Breast epithelium (tissue), 3 donors: ENCODE measurements around the gene S100A7.

ENCODE experiments used
- POLR2A ChIP-seq: fragments of 450-650 bp; IDR thresholded peaks from one replicate; pipeline ENCODE4 v1.6.1; 2016; ENCODE audit warnings: antibody characterized with exemption, mild to moderate bottlenecking, moderate library complexity
- POLR2AphosphoS5 ChIP-seq, 3 donors: sonication (generic); formaldehyde crosslinking; IDR thresholded peaks; one replicate each; pipeline ENCODE4 v1.6.1; 2017; ENCODE audit warnings: antibody characterized with exemption in 3 of 3
- TF ChIP-seq, protein P1 (sequence below), 3 donors: fragments of 450-650 bp; IDR thresholded peaks; one replicate each; pipeline ENCODE4 v1.5.1; 2016 to 2017; ENCODE audit warnings: antibody characterized with exemption in 3 of 3, mild to moderate bottlenecking in 3 of 3, moderate library complexity in 3 of 3

DNA sequence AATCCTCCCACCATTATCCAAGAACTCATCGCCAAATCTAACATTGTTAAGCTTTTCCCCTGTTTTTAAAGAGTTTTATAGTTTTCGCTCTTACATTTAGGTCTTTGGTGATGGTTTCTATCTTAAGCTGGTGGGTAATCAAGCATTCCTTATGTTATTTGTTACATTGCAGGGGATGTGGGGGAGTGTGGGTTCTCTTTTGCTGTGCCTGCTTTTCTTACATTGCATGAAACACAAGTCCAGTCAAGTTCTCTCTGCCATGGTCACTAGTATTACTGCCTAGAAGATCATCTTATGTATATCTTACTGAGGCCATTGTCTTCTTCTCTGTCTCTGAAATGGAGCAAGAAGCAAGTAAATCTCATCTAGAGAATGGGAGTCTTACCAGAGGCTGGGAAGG lies 27.3 kb upstream of the S100A7 start:
- TF ChIP-seq POLR2A (no peak), POLR2AphosphoS5 (IDR thresholded peaks at IDR 0.05) (no peak)
- TF ChIP-seq, protein P1, sequence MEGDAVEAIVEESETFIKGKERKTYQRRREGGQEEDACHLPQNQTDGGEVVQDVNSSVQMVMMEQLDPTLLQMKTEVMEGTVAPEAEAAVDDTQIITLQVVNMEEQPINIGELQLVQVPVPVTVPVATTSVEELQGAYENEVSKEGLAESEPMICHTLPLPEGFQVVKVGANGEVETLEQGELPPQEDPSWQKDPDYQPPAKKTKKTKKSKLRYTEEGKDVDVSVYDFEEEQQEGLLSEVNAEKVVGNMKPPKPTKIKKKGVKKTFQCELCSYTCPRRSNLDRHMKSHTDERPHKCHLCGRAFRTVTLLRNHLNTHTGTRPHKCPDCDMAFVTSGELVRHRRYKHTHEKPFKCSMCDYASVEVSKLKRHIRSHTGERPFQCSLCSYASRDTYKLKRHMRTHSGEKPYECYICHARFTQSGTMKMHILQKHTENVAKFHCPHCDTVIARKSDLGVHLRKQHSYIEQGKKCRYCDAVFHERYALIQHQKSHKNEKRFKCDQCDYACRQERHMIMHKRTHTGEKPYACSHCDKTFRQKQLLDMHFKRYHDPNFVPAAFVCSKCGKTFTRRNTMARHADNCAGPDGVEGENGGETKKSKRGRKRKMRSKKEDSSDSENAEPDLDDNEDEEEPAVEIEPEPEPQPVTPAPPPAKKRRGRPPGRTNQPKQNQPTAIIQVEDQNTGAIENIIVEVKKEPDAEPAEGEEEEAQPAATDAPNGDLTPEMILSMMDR (IDR thresholded peaks at IDR 0.05) = no peak
